Activated naive CD8-positive, alpha-beta T cell (primary cell): ENCODE results near the gene ATF1.
A peak's percentile ranks its signal among the peaks of the same experiment; 100 is the strongest.
"Not testable (repeated sequence)": the region's sequence is repeated elsewhere in the genome, so short reads cannot be mapped to it uniquely, and the experiment has no call there.

ENCODE experiments used
- H3K27ac Mint-ChIP-seq: one replicate; pipeline ENCODE4 v1.8.0; 2021; ENCODE audit warnings: mixed read lengths
- H3K27me3 Mint-ChIP-seq: one replicate; pipeline ENCODE4 v1.8.0; 2021; ENCODE audit warnings: mixed read lengths
- H3K36me3 Mint-ChIP-seq: one replicate; pipeline ENCODE4 v1.8.0; 2021; ENCODE audit warnings: mixed read lengths
- H3K4me1 Mint-ChIP-seq: one replicate; pipeline ENCODE4 v1.8.0; 2021; ENCODE audit warnings: low read depth, mixed read lengths
- H3K4me3 Mint-ChIP-seq: one replicate; pipeline ENCODE4 v1.8.0; 2021; ENCODE audit warnings: mild to moderate bottlenecking, mixed read lengths
- H3K9me3 Mint-ChIP-seq: one replicate; pipeline ENCODE4 v1.8.0; 2021; ENCODE audit warnings: low read depth, mixed read lengths

Gene ATF1

DNA sequence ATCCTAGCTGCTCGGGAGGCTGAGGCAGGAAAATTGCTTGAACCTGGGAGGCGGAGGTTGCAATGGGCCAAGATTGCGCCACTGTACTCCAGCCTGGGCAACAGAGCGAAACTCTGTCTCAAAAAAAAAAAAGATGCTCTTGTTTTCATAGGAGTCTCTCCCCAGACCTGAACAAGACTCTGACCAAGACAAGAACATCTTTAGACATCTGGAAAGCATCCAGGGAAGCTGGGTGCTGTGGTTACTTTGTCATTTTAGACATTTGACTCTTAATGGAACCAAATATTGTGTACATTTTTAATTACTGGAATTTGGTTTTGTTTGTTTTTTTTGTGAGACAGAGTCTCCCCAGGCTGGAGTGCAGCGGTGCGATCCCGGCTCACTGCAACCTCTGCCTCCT, 21.1 kb upstream of the ATF1 start:
- no peak overlapping the region for H3K27ac Mint-ChIP-seq
- no peaks in the 10 kb centered on the region for H3K4me1 Mint-ChIP-seq
- H3K36me3 Mint-ChIP-seq = peaks cover 12% of the 10 kb centered on the region
- H3K9me3 Mint-ChIP-seq = no peaks in the 10 kb centered on the region
- no peak overlapping the region for H3K4me3 Mint-ChIP-seq
- H3K27me3 Mint-ChIP-seq = no peaks in the 10 kb centered on the region

DNA sequence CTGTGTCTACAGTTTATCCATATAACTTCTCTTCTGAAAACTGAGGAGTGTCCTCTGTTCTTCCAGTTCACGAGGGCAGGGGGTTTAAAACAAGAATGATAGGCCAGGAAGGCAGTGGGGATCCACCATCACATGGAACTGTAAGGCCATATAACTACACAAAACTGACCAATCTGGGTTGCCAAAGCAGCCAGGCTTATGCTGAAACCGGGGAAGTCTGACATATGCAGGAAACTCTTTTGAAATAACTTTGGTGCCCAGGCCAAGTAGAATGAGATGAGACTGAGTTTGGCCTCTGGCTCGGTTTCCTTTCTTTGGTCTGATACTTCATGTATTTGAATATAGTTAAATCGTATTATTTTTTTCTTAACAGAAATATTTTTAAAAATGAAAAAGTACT, 18.0 kb upstream of the ATF1 start:
- Mint-ChIP-seq H3K4me1 (no peaks in the 10 kb centered on the region), H3K27me3 (no peaks in the 10 kb centered on the region), H3K4me3 (no peak overlapping the region), H3K9me3 (no peaks in the 10 kb centered on the region), H3K36me3 (peaks cover 5% of the 10 kb centered on the region), H3K27ac (no peak overlapping the region)

- no peaks in the 10 kb centered on the region for H3K9me3 Mint-ChIP-seq
- peaks cover 5% of the 10 kb centered on the region for H3K36me3 Mint-ChIP-seq
- H3K4me1 Mint-ChIP-seq = no peaks in the 10 kb centered on the region
- H3K4me3 Mint-ChIP-seq = no peak overlapping the region
- no peak overlapping the region for H3K27ac Mint-ChIP-seq
- no peaks in the 10 kb centered on the region for H3K27me3 Mint-ChIP-seq
These were observed 17.5 kb upstream of the ATF1 start for GRCh38 chr12:50746431-50746830.

DNA sequence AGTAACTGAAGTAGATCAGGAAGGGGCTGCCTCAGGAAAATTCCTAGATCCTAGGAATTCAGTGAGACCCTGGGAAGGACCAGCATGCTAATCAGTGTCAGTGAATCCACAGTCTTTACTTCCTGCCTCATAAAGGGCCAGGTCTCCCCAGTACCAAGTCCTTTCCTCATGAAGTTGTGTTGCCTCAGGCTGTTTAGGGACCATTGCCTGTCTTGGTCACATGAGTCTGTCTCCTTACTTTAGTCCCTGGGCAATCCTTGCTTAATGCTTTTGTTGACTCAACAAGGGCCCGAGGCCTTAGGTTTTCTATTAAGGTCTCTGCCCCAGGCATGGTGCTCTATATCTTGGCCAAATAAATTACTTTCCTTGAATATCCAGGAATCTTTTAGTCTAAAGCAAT, 16.1 kb upstream of the ATF1 start:
- Mint-ChIP-seq H3K36me3 (peaks cover 5% of the 10 kb centered on the region), H3K27ac (no peak overlapping the region), H3K4me1 (no peaks in the 10 kb centered on the region), H3K4me3 (no peak overlapping the region), H3K27me3 (no peaks in the 10 kb centered on the region), H3K9me3 (no peaks in the 10 kb centered on the region)

- Mint-ChIP-seq H3K9me3 (no peaks in the 10 kb centered on the region), H3K4me3 (no peak overlapping the region), H3K4me1 (no peaks in the 10 kb centered on the region), H3K27me3 (no peaks in the 10 kb centered on the region), H3K36me3 (peaks cover 4% of the 10 kb centered on the region), H3K27ac (no peak overlapping the region)
These were observed 14.4 kb upstream of the ATF1 start for GRCh38 chr12:50749459-50749882.

DNA sequence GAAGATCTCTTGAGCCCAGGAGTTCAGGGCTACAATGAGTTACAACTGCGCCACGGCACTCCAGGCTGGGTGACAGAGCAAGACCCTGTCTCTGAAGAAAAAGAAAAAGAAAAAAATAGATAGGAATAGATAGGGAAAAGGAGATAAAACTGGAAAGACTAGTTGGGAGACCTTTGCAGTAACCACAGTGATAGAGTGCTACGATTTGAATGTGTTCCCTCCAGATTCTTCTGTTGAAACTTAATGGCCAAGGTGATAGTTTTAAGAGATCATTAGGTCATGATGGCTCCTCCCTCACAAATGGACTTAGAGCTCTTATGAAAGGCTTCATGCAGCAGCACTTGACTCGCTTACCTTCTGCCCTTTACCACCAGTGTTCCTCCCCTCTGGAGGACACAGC, 13.5 kb upstream of the ATF1 start:
- H3K4me3 Mint-ChIP-seq = no peak overlapping the region
- peak overlapping the region; percentile 61 for H3K27ac Mint-ChIP-seq
- H3K36me3 Mint-ChIP-seq = peaks cover 3% of the 10 kb centered on the region
- no peaks in the 10 kb centered on the region for H3K4me1 Mint-ChIP-seq
- no peaks in the 10 kb centered on the region for H3K9me3 Mint-ChIP-seq
- no peaks in the 10 kb centered on the region for H3K27me3 Mint-ChIP-seq

DNA sequence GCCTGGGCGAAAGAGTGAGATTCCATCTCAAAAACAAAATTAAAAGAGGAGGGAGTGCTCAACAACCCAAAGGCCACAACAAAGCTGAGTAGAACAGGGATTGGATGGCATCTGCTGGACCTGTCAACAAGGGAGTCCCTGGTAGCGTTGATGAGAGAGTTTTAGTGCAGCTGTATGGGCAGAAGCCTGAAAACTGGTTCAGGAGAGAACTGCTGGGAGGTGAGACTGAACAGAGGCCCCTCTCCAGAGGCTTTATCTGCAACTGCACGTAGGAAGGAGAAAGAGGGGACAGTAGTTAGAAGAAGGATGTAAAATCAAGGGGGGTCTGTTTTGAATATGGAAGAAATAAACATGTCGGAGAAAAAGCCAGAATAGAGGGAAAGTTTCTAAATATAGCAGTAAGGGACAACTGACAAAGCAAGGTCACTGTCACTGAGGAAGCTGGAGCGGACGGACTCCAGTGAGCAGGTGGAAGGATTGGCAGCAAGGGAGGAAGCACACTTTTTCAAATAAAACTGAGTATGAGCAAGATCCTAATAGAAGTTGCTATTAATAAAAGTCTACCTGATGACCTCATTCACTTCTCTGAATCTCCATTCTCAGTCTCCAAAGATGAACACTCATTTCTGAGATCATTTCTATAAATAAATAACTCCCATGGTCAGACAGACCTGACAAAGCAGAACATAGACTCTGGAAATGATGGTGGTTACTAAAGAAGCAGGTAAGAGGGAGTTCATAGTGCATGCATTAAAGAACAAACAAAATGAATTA, 11.8 kb upstream of the ATF1 start:
- Mint-ChIP-seq H3K36me3 (peaks cover 3% of the 10 kb centered on the region), H3K4me1 (no peaks in the 10 kb centered on the region), H3K4me3 (no peak overlapping the region), H3K27ac (peak overlapping the region; percentile 28), H3K9me3 (no peaks in the 10 kb centered on the region), H3K27me3 (no peaks in the 10 kb centered on the region)

GRCh38 chr12:50753232-50753769, 10.6 kb upstream of the ATF1 start:
- Mint-ChIP-seq H3K27me3 (no peaks in the 10 kb centered on the region), H3K27ac (no peak overlapping the region), H3K4me3 (no peak overlapping the region), H3K36me3 (peaks cover 3% of the 10 kb centered on the region), H3K4me1 (no peaks in the 10 kb centered on the region), H3K9me3 (no peaks in the 10 kb centered on the region)

GRCh38 chr12:50764286-50765094, 589 bp downstream of the ATF1 start:
- Mint-ChIP-seq H3K4me1 (peaks cover 36% of the 10 kb centered on the region), H3K9me3 (no peaks in the 10 kb centered on the region), H3K4me3 (peak overlapping the region; percentile 96), H3K36me3 (peaks cover 2% of the 10 kb centered on the region), H3K27me3 (no peaks in the 10 kb centered on the region), H3K27ac (peak overlapping the region; percentile 98)

DNA sequence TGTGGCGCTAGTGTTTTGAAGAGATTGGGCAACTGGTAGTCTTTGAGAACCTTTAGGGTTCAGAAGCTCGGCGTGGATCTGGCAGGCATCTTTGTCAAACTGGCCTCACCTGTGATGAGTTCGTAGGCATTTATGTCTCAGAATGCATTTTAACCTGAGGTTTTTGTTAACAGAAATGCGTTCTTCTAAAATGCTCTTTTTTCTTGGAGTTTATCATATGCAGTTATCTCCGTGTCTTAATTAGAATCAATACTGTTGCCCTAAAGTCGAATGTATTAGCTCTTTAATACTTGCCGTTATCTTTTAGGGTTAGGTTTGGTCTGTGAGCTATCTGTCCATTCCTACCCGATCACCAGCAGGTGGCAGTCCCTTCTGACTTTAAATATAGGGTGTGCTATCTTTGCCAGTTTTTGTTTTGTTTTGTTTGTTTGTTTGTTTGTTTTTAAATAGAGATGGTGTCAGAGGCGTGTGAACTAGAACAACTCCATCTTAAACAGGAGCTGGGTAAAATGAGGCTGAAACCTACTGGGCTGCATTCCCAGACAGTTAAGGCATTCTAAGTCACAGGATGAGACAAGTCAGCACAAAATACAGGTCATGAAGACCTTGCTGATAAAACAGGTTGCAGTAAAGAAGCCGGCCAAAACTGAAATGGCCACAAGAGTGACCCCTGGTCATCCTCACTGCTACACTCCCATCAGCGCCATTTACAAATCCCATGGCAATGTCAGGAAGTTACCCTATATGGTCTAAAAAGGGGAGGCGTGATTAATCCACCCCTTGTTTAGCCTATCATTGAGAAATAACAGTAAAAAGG, 1.4 kb downstream of the ATF1 start:
- H3K36me3 Mint-ChIP-seq = peaks cover 2% of the 10 kb centered on the region
- H3K4me1 Mint-ChIP-seq = peaks cover 39% of the 10 kb centered on the region
- H3K27ac Mint-ChIP-seq = peak overlapping the region; percentile 91
- H3K4me3 Mint-ChIP-seq = peak overlapping the region; percentile 96
- no peaks in the 10 kb centered on the region for H3K27me3 Mint-ChIP-seq
- H3K9me3 Mint-ChIP-seq = no peaks in the 10 kb centered on the region

DNA sequence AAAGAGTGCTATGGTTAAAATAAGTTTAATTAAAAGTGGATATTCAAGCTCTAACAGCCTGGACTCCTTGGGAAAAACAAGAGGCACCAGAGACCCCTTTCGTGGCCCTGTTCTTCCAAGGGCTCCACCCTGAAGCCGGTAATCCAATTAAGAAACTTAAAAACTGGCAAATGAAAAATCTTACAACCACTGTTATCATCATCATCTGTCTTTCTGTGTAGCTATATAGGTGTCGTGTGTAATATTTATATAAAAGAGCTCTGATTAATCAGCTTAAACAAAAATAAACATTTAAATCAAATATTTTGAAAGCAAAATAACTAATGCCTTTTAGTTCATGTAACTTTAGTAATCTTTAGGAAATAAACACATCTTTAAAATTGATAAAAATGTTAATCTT, 4.5 kb downstream of the ATF1 start:
- H3K36me3 Mint-ChIP-seq = peaks cover 10% of the 10 kb centered on the region
- H3K4me3 Mint-ChIP-seq = no peak overlapping the region
- H3K27me3 Mint-ChIP-seq = no peaks in the 10 kb centered on the region
- peak overlapping the region; percentile 28 for H3K27ac Mint-ChIP-seq
- no peaks in the 10 kb centered on the region for H3K9me3 Mint-ChIP-seq
- peaks cover 37% of the 10 kb centered on the region for H3K4me1 Mint-ChIP-seq

GRCh38 chr12:50768813-50769212, 4.9 kb downstream of the ATF1 start:
- Mint-ChIP-seq H3K4me1 (peaks cover 34% of the 10 kb centered on the region), H3K27ac (peak overlapping the region; percentile 34)
- not testable (repeated sequence) for H3K36me3 Mint-ChIP-seq, H3K4me3 Mint-ChIP-seq, H3K9me3 Mint-ChIP-seq, H3K27me3 Mint-ChIP-seq

DNA sequence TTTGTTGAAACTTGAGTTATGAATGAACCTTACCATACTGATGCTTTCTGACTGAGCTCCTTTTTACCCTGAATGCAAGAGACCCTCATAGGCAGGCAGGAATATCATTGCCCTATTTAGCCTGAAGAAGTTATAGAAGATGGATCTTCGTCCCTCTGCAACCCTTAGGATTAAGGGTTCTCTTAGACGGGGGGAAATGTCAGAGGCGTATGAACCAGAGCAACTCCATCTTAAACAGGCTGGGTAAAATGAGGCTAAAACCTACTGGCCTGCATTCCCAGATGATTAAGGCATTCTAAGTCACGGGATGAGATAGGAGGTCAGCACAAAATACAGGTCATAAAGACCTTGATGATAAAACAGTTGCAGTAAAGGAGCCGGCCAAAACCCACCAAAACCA, 7.5 kb downstream of the ATF1 start:
- Mint-ChIP-seq H3K27me3 (no peaks in the 10 kb centered on the region), H3K27ac (peak overlapping the region; percentile 6), H3K36me3 (peaks cover 8% of the 10 kb centered on the region), H3K4me1 (peaks cover 28% of the 10 kb centered on the region), H3K4me3 (no peak overlapping the region), H3K9me3 (no peaks in the 10 kb centered on the region)

DNA sequence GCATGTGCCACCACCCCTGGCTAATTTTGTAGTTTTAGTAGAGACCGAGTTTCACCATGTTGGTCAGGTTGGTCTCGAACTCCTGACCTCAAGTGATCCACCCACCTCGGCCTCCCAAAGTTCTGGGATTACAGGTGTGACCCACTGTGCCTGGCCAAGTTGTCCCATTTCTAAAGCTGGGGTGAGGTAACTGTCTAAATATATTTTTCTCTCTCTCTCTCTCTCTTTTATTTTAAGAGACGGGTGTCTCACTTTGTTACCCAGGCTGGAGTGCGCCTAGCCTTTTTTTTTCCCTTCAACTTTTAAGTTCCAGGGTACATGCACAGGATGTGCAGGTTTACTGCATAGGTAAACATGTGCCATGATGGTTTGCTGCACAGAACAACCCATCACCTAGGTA, 8.6 kb downstream of the ATF1 start:
- H3K4me1 Mint-ChIP-seq = peaks cover 27% of the 10 kb centered on the region
- H3K27me3 Mint-ChIP-seq = no peaks in the 10 kb centered on the region
- H3K9me3 Mint-ChIP-seq = no peaks in the 10 kb centered on the region
- H3K36me3 Mint-ChIP-seq = peaks cover 8% of the 10 kb centered on the region
- no peak overlapping the region for H3K4me3 Mint-ChIP-seq
- H3K27ac Mint-ChIP-seq = no peak overlapping the region

DNA sequence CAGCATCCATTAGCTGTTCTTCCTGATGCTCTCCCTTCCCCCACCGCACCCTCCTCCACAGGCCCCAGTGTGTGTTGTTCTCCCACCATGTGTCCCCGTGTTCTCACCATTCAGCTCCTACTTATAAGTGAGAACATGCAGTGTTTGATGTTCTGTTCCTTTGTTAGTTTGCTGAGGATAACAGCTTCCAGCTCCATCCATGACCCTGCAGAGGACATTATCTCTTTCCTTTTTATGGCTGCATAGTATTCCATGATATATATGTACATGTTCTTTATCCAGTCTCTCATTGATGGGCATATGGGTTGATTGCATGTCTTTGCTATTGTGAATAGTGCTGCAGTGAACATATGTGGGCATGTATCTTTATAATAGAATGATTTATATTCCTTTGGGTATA, 9.0 kb downstream of the ATF1 start:
- Mint-ChIP-seq H3K9me3 (no peaks in the 10 kb centered on the region), H3K4me1 (peaks cover 29% of the 10 kb centered on the region), H3K27ac (no peak overlapping the region), H3K36me3 (peaks cover 8% of the 10 kb centered on the region), H3K27me3 (no peaks in the 10 kb centered on the region), H3K4me3 (no peak overlapping the region)
